Measurements from ENCODE around the gene TEDC2.

- TF ChIP-seq EP300 (IDR thresholded peaks at IDR 0.05; ENCODE audit: borderline replicate concordance in 1 of 2, low read depth in 1 of 2, low read length in 1 of 2), result no peak
- no peak for TF ChIP-seq JUND (IDR thresholded peaks at IDR 0.05)
- TF ChIP-seq RAD21 (IDR thresholded peaks at IDR 0.05; ENCODE audit: low read length), result no peak
- TF ChIP-seq, protein P1, sequence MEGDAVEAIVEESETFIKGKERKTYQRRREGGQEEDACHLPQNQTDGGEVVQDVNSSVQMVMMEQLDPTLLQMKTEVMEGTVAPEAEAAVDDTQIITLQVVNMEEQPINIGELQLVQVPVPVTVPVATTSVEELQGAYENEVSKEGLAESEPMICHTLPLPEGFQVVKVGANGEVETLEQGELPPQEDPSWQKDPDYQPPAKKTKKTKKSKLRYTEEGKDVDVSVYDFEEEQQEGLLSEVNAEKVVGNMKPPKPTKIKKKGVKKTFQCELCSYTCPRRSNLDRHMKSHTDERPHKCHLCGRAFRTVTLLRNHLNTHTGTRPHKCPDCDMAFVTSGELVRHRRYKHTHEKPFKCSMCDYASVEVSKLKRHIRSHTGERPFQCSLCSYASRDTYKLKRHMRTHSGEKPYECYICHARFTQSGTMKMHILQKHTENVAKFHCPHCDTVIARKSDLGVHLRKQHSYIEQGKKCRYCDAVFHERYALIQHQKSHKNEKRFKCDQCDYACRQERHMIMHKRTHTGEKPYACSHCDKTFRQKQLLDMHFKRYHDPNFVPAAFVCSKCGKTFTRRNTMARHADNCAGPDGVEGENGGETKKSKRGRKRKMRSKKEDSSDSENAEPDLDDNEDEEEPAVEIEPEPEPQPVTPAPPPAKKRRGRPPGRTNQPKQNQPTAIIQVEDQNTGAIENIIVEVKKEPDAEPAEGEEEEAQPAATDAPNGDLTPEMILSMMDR (IDR thresholded peaks at IDR 0.05), result no peak
- no peak for TF ChIP-seq RXRA (IDR thresholded peaks at IDR 0.05; ENCODE audit: borderline replicate concordance, low read depth)
- TF ChIP-seq NRF1 (IDR thresholded peaks at IDR 0.05; ENCODE audit: low read depth, low read length), result no peak
- TF ChIP-seq, protein P2, sequence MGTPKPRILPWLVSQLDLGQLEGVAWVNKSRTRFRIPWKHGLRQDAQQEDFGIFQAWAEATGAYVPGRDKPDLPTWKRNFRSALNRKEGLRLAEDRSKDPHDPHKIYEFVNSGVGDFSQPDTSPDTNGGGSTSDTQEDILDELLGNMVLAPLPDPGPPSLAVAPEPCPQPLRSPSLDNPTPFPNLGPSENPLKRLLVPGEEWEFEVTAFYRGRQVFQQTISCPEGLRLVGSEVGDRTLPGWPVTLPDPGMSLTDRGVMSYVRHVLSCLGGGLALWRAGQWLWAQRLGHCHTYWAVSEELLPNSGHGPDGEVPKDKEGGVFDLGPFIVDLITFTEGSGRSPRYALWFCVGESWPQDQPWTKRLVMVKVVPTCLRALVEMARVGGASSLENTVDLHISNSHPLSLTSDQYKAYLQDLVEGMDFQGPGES (IDR thresholded peaks at IDR 0.05; ENCODE audit: low read depth, low read length), result no peak
- no peak for TF ChIP-seq GABPA (IDR thresholded peaks at IDR 0.05; ENCODE audit: low read depth)
- no peak for TF ChIP-seq NFIC (IDR thresholded peaks at IDR 0.05; ENCODE audit: borderline replicate concordance)
- no peak for TF ChIP-seq POLR2AphosphoS5 (IDR thresholded peaks at IDR 0.05; ENCODE audit: low read depth, low read length)
- no peak for TF ChIP-seq FOXJ3 (CRISPR knock-in tag; IDR thresholded peaks at IDR 0.05)
- no peak for TF ChIP-seq MXI1 (IDR thresholded peaks at IDR 0.05; ENCODE audit: low read depth, low read length)
- no peak for TF ChIP-seq SIN3A (IDR thresholded peaks at IDR 0.05; ENCODE audit: borderline replicate concordance, low read depth, low read length)
- TF ChIP-seq RFX5 (IDR thresholded peaks at IDR 0.05; ENCODE audit: low read length), result no peak
These were observed 27.0 kb upstream of the TEDC2 start for GRCh38 chr16:2432801-2433505.
